Fibroblast of skin of back (primary cell): Measurements from ENCODE around the gene CDH18.
A peak's percentile ranks its signal among the peaks of the same experiment; 100 is the strongest.

Experiments used
- DNase-seq: peaks from one replicate; pipeline ENCODE4 v3.0.0-alpha.2; 2013

CDH18 gene

GRCh38 chr5:19733612-19734495 lies 254.1 kb downstream of the CDH18 start:
- DNase-seq = no peak

- DNase-seq = no peak
Measured at GRCh38 chr5:19728571-19728970, 259.4 kb downstream of the CDH18 start.

DNA sequence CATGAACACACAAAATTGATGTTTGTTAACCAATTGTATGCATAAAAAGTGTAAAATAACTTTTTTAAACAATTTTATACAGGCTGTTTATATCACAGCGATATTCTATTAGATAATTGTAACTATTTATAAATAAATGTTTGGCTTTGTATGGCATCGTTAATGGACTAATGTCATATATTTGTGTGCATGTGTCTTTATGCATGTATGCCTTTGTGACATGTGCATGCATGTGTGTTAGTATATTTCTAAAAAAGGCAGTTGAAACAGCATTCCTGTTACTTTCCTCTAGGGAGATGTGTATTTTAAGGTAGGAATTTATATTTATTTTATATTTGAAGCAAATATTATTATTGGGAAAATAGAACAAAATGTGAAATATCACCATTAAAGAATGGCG lies 268.9 kb downstream of the CDH18 start:
- DNase-seq = no peak

DNA sequence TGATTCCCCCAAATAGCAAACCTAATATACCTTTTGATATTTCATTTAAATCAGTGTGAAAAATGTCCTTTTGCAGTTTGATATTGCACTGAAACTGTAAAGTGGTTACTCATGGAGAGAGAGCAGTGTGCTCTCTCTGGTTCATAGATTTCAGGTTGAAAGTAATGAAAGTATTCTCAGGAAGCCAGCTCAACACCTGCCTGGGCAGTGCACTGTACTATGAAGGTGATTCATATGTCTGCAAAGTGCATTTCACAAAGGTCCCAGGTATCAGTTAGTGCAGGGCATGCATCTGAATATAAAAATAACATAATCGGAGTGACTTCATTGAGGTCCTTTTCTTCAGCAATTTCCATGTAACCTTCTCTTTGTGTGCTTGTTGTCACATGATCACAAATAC lies 274.3 kb downstream of the CDH18 start:
- DNase-seq = no peak

DNA sequence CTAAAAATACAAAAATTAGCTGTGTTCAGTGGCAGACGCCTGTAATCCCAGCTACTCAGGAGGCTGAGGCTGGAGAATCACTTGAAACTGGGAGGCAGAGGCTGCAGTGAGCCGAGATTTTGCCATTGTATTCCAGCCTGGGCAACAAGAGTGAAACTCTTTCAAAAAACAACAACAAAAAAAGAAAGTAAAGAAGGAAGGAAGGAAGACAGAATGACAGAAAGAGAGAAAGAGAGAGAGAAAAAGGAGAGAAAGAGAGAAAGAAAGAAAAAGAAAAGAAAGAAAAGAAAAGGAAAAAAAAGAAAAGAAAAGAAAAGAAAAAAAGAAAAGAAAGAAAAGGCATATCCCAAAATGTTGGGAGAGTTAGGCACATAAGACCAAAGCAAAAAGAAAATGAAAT lies 278.6 kb downstream of the CDH18 start:
- no peak for DNase-seq

DNA sequence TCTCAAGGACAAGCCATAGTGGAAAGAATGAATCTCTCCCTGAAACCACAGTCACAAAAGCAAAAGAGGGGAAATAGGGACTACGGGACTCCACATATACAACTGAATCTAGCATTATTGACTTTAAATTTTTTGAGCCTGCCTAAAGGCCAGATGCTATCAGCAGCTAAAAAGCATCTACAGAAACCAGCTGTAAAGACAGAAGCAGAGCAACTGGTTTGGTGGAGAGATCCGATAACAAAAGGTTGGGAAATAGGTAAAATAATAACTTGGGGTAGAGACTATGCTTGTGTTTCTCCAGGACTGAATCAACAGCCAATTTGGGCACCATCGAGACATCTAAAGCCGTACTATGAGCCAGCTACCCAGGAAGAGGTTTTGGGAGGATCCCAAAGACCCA lies 281.2 kb downstream of the CDH18 start:
- no peak for DNase-seq

- DNase-seq = no peak
Measured at GRCh38 chr5:19701731-19702130, 286.3 kb downstream of the CDH18 start.

GRCh38 chr5:19694949-19695611 lies 292.9 kb downstream of the CDH18 start:
- DNase-seq = no peak

GRCh38 chr5:19690978-19691377 lies 297.0 kb downstream of the CDH18 start:
- no peak for DNase-seq

DNA sequence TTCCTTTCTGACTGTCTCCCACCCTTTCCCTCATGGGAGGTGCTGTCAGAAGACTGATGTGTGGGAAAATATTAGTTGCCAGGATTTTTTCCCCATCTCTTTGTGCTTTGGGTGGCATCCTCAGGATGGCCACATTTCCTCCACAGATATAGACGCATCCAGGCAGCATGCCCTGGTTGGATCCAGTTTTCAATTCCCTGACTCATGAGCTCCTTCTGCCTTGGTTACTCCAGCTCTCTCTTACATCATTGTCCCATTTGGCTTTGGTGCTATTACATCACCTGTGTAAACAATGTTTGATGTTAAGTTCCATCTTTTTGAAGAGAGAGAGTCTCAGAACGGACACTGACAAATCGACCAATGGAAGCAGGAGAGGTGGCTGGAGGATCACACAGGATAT lies 302.5 kb downstream of the CDH18 start:
- no peak for DNase-seq

DNA sequence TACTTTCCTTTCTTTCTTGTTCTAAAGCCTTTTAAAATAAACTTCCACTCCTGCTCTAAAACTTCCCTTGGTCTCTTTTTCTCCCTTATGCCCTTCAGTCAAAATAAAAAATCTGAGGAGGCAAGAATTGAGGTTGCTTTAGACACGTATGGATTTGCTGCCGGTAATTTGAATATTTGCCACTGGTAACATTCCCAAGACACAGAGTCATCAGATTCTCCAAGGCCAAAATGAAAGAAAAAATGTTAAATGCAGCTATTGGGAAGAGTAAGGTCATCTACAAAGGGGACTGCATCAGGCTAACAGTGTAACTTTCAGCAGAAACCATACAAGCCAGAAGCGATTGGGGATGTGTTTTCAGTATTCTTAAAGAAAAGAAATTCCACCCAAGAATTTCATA lies 311.1 kb downstream of the CDH18 start:
- peak; percentile 45 for DNase-seq

GRCh38 chr5:19660679-19661078 lies 327.3 kb downstream of the CDH18 start:
- DNase-seq = no peak

DNA sequence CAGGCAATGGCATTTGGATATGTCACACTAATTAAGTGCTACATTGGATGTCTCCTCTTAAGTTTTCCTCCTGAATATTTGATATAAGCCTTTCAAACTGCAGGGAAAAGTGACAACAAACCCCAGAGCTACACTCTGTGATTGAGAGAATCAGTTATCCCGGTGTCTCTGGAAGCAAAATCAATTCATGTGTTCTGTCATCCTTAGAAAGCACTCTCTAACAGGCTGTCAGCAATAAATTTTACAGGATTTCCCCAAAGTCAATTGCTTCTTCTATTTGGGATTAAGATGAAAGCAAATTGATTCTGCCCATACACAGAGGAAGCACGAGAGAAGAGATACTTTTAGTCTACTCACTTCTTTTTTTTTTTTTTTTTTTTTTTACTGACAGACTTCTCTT lies 332.4 kb downstream of the CDH18 start:
- no peak for DNase-seq

GRCh38 chr5:19638461-19638860 lies 349.5 kb downstream of the CDH18 start:
- no peak for DNase-seq

DNA sequence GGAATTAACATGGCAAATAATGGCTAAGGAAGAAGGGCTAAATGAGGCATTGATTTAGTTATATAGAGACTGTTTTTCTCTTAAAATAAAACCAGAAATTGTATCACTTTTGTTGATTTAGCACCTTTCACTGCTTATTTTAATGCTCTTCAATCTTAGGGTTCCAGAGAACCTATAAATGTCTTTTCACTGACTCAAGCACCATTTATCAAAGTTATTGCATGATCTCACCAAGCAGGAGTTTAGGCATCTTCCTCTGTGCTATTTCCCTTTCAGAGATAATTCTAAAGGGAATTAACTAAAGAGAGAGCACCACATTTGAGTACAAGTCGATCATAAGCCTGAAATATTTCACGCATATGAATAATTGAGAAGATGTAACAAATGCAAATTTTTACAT lies 357.1 kb downstream of the CDH18 start:
- DNase-seq = no peak

DNA sequence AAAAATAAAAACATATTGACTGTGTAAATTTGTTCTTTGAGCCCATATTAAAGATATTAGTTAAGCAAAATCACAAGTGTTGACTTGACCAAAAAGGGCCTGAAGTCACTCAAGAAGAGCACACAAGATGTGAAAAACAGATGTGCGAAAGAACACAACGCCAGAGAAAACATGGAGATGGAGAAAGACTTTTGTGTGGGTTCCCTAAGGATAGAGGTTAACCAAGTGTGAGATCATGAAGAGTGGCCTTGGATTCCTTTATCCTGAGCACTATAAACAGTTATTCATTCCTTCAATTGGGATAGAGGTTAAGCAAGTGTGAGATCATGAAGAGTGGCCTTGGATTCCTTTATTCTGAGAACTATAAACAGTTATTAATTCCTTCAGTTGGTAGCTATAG lies 361.8 kb downstream of the CDH18 start:
- no peak for DNase-seq

DNA sequence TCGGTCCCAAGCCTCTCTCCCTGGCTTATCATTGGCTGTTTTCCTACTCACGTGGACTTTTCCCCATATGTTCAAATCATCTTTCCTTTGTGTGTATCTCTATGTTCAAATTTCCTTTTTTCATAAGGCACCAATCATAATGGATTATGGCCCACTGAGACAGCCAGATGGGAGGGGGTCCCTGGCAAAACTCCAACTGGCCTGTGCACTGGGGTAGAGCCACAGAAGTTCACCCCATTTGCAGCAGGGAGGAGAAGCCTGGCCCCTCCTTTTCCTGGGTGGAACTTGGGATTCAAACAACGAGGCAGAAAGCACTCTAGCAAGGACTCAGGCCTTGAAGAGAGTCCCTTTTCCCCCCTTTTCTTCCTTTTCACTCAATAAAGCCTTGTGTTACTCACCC lies 362.4 kb downstream of the CDH18 start:
- no peak for DNase-seq

GRCh38 chr5:19619571-19619970 lies 368.4 kb downstream of the CDH18 start:
- no peak for DNase-seq

GRCh38 chr5:19616701-19617215 lies 371.2 kb downstream of the CDH18 start:
- peak; percentile 2 for DNase-seq

DNA sequence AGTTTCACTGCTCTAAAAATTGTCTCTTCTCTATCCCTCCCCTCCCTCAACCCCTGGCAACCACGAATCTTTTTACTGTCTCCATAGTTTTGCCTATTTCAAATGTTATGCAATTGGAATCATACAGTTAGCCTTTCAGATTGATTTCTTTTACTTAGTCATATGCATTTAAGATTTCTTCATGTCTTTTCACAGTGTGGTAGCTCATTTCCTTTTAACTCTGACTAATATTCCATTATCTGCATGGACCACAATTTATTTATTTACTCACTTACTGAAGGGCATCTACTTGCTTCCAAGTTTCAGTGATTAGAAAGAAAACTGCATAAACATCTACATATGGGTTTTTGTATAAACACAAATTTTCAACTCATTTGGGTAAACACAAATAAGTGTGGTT lies 372.3 kb downstream of the CDH18 start:
- DNase-seq = no peak

DNA sequence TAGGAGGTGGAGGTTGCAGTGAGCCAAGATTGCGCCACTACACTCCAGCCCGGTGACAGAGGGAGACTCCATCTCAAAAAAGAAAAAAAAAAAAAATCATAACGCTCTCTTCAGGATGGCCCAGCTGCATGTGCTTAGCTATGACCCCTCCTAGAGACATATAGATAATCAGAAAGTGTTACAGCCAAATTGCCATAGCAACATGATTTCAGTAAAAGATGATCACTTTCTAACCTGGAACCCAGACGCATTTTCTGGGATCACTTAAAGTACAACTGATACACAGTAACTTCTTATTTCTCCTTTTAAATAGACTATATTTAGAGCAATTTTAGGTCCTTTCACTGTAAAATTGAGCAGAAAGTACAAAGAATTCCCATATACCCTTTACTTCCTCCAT lies 372.9 kb downstream of the CDH18 start:
- DNase-seq = no peak

DNA sequence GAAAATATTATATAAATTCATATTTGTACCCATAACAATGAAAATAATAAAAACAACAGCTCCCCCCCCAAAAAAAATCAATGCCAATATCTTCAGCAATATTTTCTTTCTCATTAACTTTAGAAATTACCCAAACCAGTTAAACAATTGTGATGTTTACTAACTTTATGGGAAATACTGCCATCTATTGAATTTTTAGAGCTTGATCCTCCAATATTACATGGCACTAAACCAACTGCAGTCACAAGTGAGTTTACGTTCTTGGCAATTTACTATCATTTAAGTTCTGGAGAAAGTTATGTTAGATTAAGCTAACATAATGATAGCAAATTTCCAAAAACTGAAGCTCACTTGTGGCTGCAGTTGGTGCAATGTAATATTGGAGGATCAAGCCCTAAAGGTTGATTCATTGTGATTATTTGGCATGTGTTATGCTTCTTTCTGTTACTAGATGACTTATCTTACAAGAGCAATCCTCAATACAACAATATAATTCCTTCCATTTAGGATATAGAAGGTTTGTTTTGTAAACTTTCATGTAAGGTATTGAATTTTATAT lies 379.5 kb downstream of the CDH18 start:
- no peak for DNase-seq

DNA sequence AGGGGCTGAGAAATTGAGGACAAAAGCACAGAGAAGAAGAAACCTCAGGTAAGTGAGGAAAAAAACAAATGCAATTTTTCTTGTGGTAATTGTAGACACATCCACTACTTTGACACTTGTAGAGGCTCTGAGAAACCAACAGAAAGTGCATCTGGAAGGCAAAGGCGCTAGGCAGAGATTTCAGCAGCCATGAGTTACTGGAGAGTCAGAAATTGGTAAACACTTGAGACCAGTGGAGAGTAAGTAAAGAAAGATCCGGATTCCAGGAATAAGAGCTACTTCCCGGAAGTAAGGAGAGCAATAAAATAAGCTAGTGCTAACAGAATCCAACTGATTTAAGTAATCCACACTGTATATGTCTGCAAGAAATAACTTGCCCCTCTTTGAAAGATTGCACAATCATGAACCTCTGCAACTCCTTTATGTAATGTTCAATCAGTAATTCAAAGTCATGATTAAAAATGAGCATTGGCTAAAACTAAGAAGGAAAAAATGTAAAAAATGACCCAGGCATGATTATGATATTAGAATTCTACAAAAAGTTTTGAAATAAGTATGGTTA lies 382.1 kb downstream of the CDH18 start:
- no peak for DNase-seq
